GM12878 (cell line): ENCODE measurements around the gene PIK3R5. TPM values are rescaled to one million over a fixed set of nuclear protein-coding genes. Genes with fewer than 3 reads are reported as not detected.

Experiments used
- ATAC-seq: fragments of 200-7000 bp; cut with Tn5 transposase; 3 replicates; pipeline ENCODE4 v1.9.1; 2020; ENCODE audit warnings: mild to moderate bottlenecking, moderate library complexity
- BruUV-seq: library from RNA; stranded (reverse); fragments of 400-500 nt; replicated peaks from 2 replicates; lab custom pipeline; 2021; lab: Mats Ljungman, UMichigan
- CTCF ChIA-PET: fragments of 300-600 bp; sonication (Branson Sonifier 250); formaldehyde crosslinking; extraction: SDS; loops from one replicate; lab custom pipeline; 2021; ENCODE audit warnings: inconsistent platforms; lab: Yijun Ruan, JAX
- POLR2A ChIA-PET: fragments of 350-600 bp; formaldehyde crosslinking; extraction: SDS; loops from one replicate; lab custom pipeline; 2021; ENCODE audit warnings: inconsistent platforms; lab: Charles Lee
- RAD21 ChIA-PET: fragments of 300-600 bp; sonication (Branson Sonifier 250); formaldehyde crosslinking; loops from one replicate; lab custom pipeline; 2023; ENCODE audit warnings: antibody characterized with exemption; ENCODE audit not compliant: unreplicated experiment; lab: Charles Lee
- SMC1A ChIA-PET: fragments of 300-600 bp; sonication (Branson Sonifier 250); formaldehyde crosslinking; loops from one replicate; lab custom pipeline; 2023; ENCODE audit not compliant: unreplicated experiment, uncharacterized antibody; lab: Charles Lee
- DNase-seq: peaks from one replicate; pipeline ENCODE4 v3.0.0-alpha.2; 2011; ENCODE audit warnings: low read depth, low spot score
- FAIRE-seq: peaks from 3 replicates; lab custom pipeline; 2011; peaks lifted over from hg19 to GRCh38; lab: Jason Lieb, UNC
- H2AFZ ChIP-seq: 2 replicates; pipeline ENCODE4 v1.6.0; 2011; ENCODE audit warnings: low read depth, low read length, control low read depth; ENCODE audit not compliant: control insufficient read depth
- H3K27ac ChIP-seq: 2 replicates; pipeline ENCODE4 v1.5.1; 2011; ENCODE audit warnings: control low read depth; ENCODE audit not compliant: control insufficient read depth, insufficient read depth
- H3K27me3 ChIP-seq, 2 experiments: replicated peaks in 1 of 2; 2 replicates each; pipeline versions ENCODE4 v1.6.0 to v1.6.1; 2011; ENCODE audit warnings: low read length in 1 of 2; ENCODE audit not compliant: control insufficient read depth in 2 of 2, insufficient read depth in 2 of 2
- H3K36me3 ChIP-seq, 2 experiments: 2 replicates each; pipeline ENCODE4 v1.5.1; 2011; ENCODE audit warnings: low read length in 1 of 2; ENCODE audit not compliant: control insufficient read depth in 2 of 2, insufficient read depth in 2 of 2
- H3K4me1 ChIP-seq: 2 replicates; pipeline ENCODE4 v1.6.1; 2011; ENCODE audit warnings: mild to moderate bottlenecking, low read length, moderate library complexity, mixed read lengths; ENCODE audit not compliant: control insufficient read depth, insufficient read depth
- H3K4me2 ChIP-seq: 2 replicates; pipeline ENCODE4 v1.6.0; 2011; ENCODE audit warnings: control low read depth; ENCODE audit not compliant: control insufficient read depth, insufficient read depth
- H3K4me3 ChIP-seq: fragments of 200-600 bp; sonication (generic); 2 replicates; pipeline ENCODE4 v1.5.1; 2016
- H3K79me2 ChIP-seq: 2 replicates; pipeline ENCODE4 v1.6.0; 2011; ENCODE audit warnings: low read length; ENCODE audit not compliant: control insufficient read depth, insufficient read depth
- H3K9ac ChIP-seq: 2 replicates; pipeline ENCODE4 v1.8.0; 2011; ENCODE audit warnings: low read length, control low read depth, mixed read lengths; ENCODE audit not compliant: control insufficient read depth, insufficient read depth
- H3K9me3 ChIP-seq: replicated peaks from 3 replicates; pipeline ENCODE4 v1.5.1; 2011; ENCODE audit warnings: mild to moderate bottlenecking, low read length; ENCODE audit not compliant: control insufficient read depth, insufficient read depth
- H4K20me1 ChIP-seq: 2 replicates; pipeline ENCODE4 v1.6.0; 2011; ENCODE audit not compliant: control insufficient read depth, insufficient read depth
- CBFB ChIP-seq: IDR thresholded peaks from 2 replicates; pipeline ENCODE4 v1.6.1; 2016; ENCODE audit warnings: antibody characterized with exemption, low read depth
- CEBPB ChIP-seq, 2 experiments: fragments of 150-350 bp in 1 of 2; IDR thresholded peaks; 2 replicates each; pipeline ENCODE4 v1.6.1; 2012 to 2014; ENCODE audit warnings: low read depth in 2 of 2, low read length in 2 of 2, borderline replicate concordance in 1 of 2, inconsistent platforms in 1 of 2
- CREB1 ChIP-seq: IDR thresholded peaks from 2 replicates; pipeline ENCODE4 v1.6.1; 2012; ENCODE audit warnings: low read depth, mild to moderate bottlenecking, inconsistent platforms
- LARP7 ChIP-seq: fragments of 450-650 bp; IDR thresholded peaks from 2 replicates; pipeline ENCODE4 v1.6.1; 2017; ENCODE audit warnings: mild to moderate bottlenecking
- MEF2A ChIP-seq: IDR thresholded peaks from 2 replicates; pipeline ENCODE4 v1.6.1; 2011; ENCODE audit warnings: low read depth, mild to moderate bottlenecking, low read length, moderate library complexity; ENCODE audit not compliant: insufficient read depth
- POLR2AphosphoS2 ChIP-seq: IDR thresholded peaks from 2 replicates; pipeline ENCODE4 v1.6.1; 2011; ENCODE audit warnings: low read depth, mild to moderate bottlenecking, low read length, improper control_type of control experiment, moderate library complexity
- SMAD5 ChIP-seq: IDR thresholded peaks from 2 replicates; pipeline ENCODE4 v1.6.1; 2016; ENCODE audit warnings: antibody characterized with exemption, low read depth
- SMC3 ChIP-seq: IDR thresholded peaks from 2 replicates; pipeline ENCODE4 v1.6.1; 2011; ENCODE audit warnings: low read length, improper control_type of control experiment, borderline replicate concordance
- SREBF2 ChIP-seq: IDR thresholded peaks from 2 replicates; pipeline ENCODE4 v1.6.1; 2012; ENCODE audit warnings: mild to moderate bottlenecking, low read length
- TARDBP ChIP-seq: IDR thresholded peaks from 2 replicates; pipeline ENCODE4 v1.6.1; 2016; ENCODE audit warnings: borderline replicate concordance
- ZNF384 ChIP-seq: IDR thresholded peaks from 2 replicates; pipeline ENCODE4 v1.6.1; 2012; ENCODE audit warnings: low read depth, mild to moderate bottlenecking, low read length, improper control_type of control experiment, borderline replicate concordance
- WGBS: methylation state at CpG from one replicate; pipeline ENCODE4 v1.1.6; 2016; ENCODE audit warnings: low lambda C conversion rate; ENCODE audit not compliant: insufficient replicate concordance, insufficient coverage; ENCODE audit errors: missing lambda C conversion rate; 5-methylcytosine and 5-hydroxymethylcytosine counted together
- in situ Hi-C: fragments of 300-500 bp; cut with MboI; formaldehyde crosslinking; loops from 9 replicates; pipeline ENCODE4 v1.14.3; 2018; ENCODE audit warnings: mixed read lengths
- intact Hi-C: fragments of 100-400 bp; cut with micrococcal nuclease; formaldehyde crosslinking; loops from one replicate; pipeline ENCODE4 v1.14.2; 2022; ENCODE audit not compliant: unreplicated experiment
- polyA plus RNA-seq, 11 experiments: library from polyadenylated mRNA; depleted of rRNA in 4 of 11; unstranded in 6 of 11; stranded (reverse) in 5 of 11; fragments of >200 nt; fragmentation: Nextera tagmentation in 4 of 11; fragmentation: Illumina TruSeq in 1 of 11; extraction: Ambion mirVana in 4 of 11; extraction: Trizol in 1 of 11; gene quantifications; 1 replicate in 1 of 11; 2 replicates in 10 of 11; pipeline versions ENCODE4 v1.2.1 to v1.2.3, GENCODE V29; 2011 to 2016; ENCODE audit warnings: inconsistent platforms in 2 of 11, missing spikeins in 2 of 11, low read depth in 1 of 11
- total RNA-seq, 4 experiments: library from RNA; depleted of rRNA in 3 of 4; stranded (reverse); fragments of >200 nt in 3 of 4; fragmentation: Illumina TruSeq in 1 of 4; extraction: Trizol in 1 of 4; gene quantifications; 2 replicates each; pipeline versions ENCODE4 v1.2.1 to v1.2.3, GENCODE V29; 2013 to 2021
- TF ChIP-seq, protein P1 (sequence below): IDR thresholded peaks from 2 replicates; pipeline ENCODE4 v1.6.1; 2011; ENCODE audit warnings: borderline replicate concordance, low read depth, mild to moderate bottlenecking, moderate library complexity, low read length; ENCODE audit not compliant: insufficient read depth, poor library complexity, severe bottlenecking
- TF ChIP-seq, protein P2 (sequence below): fragments of 450-650 bp; conservative IDR thresholded peaks from 2 replicates; pipeline ENCODE4 v1.6.1; 2017; ENCODE audit warnings: mild to moderate bottlenecking, moderate library complexity
- TF ChIP-seq, protein P3 (sequence below): IDR thresholded peaks from 2 replicates; pipeline ENCODE4 v1.6.1; 2012; ENCODE audit warnings: low read depth, low read length, improper control_type of control experiment
- TF ChIP-seq, protein P4 (sequence below): fragments of 450-650 bp; IDR thresholded peaks from 2 replicates; pipeline ENCODE4 v1.6.1; 2017; ENCODE audit warnings: antibody characterized with exemption, mild to moderate bottlenecking, moderate library complexity
- TF ChIP-seq, protein P5 (sequence below): IDR thresholded peaks from 2 replicates; pipeline ENCODE4 v1.6.1; 2011; ENCODE audit warnings: mild to moderate bottlenecking, low read depth, low read length, moderate library complexity; ENCODE audit not compliant: insufficient replicate concordance

Gene PIK3R5
- total and polyA plus RNA-seq, 10 of the 15 experiments (the other 5 are each of a cell fraction or from before 2014, with no cell fraction given) = 9.5 to 50.8 (median 35.5) TPM

DNA sequence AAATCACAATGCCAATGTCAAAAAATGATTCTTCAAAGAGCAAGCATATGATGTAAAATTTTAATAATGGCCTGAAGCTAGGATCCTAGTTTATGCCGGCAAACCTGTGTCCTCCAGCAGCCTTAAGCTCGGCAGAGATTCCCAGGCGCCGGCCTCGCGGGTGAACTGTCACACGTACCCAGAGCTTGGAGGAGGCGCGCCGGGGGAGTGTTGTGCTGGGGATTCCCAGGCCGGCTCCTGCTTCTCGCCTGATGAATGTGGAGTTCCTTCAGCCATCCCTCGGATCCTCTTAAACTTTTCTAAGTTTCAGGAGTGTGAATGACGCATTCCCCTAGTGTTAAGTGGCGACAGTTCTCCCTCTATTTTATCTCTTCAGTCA, 36.7 kb upstream of the PIK3R5 start:
- Histone ChIP-seq H3K27ac (no peak overlapping the region), H3K4me3 (no peak overlapping the region), H4K20me1 (no peaks in the 10 kb centered on the region), H2AFZ (peak overlapping the region; percentile 19; the same call in 1 of the 2 replicates), H3K4me1 (peaks cover 9% of the 10 kb centered on the region; the same call in 1 of the 2 replicates), H3K79me2 (no peaks in the 10 kb centered on the region), H3K4me2 (peak overlapping the region; percentile 69), H3K9ac (no peak overlapping the region), H3K36me3 (no peaks in the 10 kb centered on the region), H3K27me3 (peaks cover 12 to 19% of the 10 kb centered on the region in 2 experiments), H3K9me3 (no peaks in the 10 kb centered on the region; the same call in 1 of the 3 replicates)
- ATAC-seq (no peak), DNase-seq (no peak), FAIRE-seq (no peak)
- ChIA-PET CTCF (interaction anchor here (0.9 to 1.6 kb wide), 8 partner anchors 16 to 592 kb away, joined by 3 to 6 read pairs (median 3); no protein-coding TSS in a partner anchor), POLR2A (no interaction called here), RAD21 (interaction anchor here (0.9 to 1.5 kb wide), 4 partner anchors 103 to 520 kb away, joined by 3 to 6 read pairs (median 3); partner anchors contain the start of gene PIK3R6), SMC1A (interaction anchor here (2.1 kb wide), 1 partner anchor 592 kb away, joined by 5 read pairs; no protein-coding TSS in a partner anchor)
- 37% methylated on average over 15 of the region's 15 CpGs for WGBS
- intact Hi-C loops (no loop called here), in situ Hi-C loops (no loop called here)
- no TSS peak for BruUV-seq
- TF ChIP-seq ZNF384 = no peak
- no peak for TF ChIP-seq MEF2A
- TF ChIP-seq, protein P1, sequence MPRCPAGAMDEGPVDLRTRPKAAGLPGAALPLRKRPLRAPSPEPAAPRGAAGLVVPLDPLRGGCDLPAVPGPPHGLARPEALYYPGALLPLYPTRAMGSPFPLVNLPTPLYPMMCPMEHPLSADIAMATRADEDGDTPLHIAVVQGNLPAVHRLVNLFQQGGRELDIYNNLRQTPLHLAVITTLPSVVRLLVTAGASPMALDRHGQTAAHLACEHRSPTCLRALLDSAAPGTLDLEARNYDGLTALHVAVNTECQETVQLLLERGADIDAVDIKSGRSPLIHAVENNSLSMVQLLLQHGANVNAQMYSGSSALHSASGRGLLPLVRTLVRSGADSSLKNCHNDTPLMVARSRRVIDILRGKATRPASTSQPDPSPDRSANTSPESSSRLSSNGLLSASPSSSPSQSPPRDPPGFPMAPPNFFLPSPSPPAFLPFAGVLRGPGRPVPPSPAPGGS = no peak
- TF ChIP-seq SMC3 = no peak
- TF ChIP-seq POLR2AphosphoS2 = no peak
- TF ChIP-seq, protein P2, sequence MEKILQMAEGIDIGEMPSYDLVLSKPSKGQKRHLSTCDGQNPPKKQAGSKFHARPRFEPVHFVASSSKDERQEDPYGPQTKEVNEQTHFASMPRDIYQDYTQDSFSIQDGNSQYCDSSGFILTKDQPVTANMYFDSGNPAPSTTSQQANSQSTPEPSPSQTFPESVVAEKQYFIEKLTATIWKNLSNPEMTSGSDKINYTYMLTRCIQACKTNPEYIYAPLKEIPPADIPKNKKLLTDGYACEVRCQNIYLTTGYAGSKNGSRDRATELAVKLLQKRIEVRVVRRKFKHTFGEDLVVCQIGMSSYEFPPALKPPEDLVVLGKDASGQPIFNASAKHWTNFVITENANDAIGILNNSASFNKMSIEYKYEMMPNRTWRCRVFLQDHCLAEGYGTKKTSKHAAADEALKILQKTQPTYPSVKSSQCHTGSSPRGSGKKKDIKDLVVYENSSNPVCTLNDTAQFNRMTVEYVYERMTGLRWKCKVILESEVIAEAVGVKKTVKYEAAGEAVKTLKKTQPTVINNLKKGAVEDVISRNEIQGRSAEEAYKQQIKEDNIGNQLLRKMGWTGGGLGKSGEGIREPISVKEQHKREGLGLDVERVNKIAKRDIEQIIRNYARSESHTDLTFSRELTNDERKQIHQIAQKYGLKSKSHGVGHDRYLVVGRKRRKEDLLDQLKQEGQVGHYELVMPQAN = no peak
- TF ChIP-seq SMAD5 = no peak
- no peak for TF ChIP-seq CEBPB (IDR thresholded peaks at IDR 0.05; ENCODE audit: borderline replicate concordance in 1 of 2, low read depth in 2 of 2, low read length in 2 of 2)
- no peak for TF ChIP-seq CREB1
- TF ChIP-seq, protein P3, sequence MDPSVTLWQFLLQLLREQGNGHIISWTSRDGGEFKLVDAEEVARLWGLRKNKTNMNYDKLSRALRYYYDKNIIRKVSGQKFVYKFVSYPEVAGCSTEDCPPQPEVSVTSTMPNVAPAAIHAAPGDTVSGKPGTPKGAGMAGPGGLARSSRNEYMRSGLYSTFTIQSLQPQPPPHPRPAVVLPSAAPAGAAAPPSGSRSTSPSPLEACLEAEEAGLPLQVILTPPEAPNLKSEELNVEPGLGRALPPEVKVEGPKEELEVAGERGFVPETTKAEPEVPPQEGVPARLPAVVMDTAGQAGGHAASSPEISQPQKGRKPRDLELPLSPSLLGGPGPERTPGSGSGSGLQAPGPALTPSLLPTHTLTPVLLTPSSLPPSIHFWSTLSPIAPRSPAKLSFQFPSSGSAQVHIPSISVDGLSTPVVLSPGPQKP = no peak
- no peak for TF ChIP-seq CBFB
- TF ChIP-seq LARP7 = no peak
- no peak for TF ChIP-seq TARDBP
- TF ChIP-seq, protein P4, sequence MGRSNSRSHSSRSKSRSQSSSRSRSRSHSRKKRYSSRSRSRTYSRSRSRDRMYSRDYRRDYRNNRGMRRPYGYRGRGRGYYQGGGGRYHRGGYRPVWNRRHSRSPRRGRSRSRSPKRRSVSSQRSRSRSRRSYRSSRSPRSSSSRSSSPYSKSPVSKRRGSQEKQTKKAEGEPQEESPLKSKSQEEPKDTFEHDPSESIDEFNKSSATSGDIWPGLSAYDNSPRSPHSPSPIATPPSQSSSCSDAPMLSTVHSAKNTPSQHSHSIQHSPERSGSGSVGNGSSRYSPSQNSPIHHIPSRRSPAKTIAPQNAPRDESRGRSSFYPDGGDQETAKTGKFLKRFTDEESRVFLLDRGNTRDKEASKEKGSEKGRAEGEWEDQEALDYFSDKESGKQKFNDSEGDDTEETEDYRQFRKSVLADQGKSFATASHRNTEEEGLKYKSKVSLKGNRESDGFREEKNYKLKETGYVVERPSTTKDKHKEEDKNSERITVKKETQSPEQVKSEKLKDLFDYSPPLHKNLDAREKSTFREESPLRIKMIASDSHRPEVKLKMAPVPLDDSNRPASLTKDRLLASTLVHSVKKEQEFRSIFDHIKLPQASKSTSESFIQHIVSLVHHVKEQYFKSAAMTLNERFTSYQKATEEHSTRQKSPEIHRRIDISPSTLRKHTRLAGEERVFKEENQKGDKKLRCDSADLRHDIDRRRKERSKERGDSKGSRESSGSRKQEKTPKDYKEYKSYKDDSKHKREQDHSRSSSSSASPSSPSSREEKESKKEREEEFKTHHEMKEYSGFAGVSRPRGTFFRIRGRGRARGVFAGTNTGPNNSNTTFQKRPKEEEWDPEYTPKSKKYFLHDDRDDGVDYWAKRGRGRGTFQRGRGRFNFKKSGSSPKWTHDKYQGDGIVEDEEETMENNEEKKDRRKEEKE = no peak
- TF ChIP-seq, protein P5, sequence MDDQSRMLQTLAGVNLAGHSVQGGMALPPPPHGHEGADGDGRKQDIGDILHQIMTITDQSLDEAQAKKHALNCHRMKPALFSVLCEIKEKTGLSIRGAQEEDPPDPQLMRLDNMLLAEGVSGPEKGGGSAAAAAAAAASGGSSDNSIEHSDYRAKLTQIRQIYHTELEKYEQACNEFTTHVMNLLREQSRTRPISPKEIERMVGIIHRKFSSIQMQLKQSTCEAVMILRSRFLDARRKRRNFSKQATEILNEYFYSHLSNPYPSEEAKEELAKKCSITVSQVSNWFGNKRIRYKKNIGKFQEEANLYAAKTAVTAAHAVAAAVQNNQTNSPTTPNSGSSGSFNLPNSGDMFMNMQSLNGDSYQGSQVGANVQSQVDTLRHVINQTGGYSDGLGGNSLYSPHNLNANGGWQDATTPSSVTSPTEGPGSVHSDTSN = no peak
- TF ChIP-seq SREBF2 = no peak
